GM19467 (cell line): Measurements from ENCODE around the gene ZNF365.
"Not testable (repeated sequence)": the region's sequence is repeated elsewhere in the genome, so short reads cannot be mapped to it uniquely, and the experiment has no call there.

Experiments used
- ATAC-seq: cut with Tn5 transposase; IDR thresholded peaks from one replicate; pipeline ENCODE4 v1.9.1; 2021; ENCODE audit warnings: mild to moderate bottlenecking, moderate library complexity; ENCODE audit not compliant: unreplicated experiment

ZNF365 gene, protein sequence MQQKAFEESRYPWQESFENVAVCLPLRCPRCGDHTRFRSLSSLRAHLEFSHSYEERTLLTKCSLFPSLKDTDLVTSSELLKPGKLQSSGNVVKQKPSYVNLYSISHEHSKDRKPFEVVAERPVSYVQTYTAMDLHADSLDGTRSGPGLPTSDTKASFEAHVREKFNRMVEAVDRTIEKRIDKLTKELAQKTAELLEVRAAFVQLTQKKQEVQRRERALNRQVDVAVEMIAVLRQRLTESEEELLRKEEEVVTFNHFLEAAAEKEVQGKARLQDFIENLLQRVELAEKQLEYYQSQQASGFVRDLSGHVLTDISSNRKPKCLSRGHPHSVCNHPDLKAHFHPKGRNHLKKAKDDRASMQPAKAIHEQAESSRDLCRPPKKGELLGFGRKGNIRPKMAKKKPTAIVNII

DNA sequence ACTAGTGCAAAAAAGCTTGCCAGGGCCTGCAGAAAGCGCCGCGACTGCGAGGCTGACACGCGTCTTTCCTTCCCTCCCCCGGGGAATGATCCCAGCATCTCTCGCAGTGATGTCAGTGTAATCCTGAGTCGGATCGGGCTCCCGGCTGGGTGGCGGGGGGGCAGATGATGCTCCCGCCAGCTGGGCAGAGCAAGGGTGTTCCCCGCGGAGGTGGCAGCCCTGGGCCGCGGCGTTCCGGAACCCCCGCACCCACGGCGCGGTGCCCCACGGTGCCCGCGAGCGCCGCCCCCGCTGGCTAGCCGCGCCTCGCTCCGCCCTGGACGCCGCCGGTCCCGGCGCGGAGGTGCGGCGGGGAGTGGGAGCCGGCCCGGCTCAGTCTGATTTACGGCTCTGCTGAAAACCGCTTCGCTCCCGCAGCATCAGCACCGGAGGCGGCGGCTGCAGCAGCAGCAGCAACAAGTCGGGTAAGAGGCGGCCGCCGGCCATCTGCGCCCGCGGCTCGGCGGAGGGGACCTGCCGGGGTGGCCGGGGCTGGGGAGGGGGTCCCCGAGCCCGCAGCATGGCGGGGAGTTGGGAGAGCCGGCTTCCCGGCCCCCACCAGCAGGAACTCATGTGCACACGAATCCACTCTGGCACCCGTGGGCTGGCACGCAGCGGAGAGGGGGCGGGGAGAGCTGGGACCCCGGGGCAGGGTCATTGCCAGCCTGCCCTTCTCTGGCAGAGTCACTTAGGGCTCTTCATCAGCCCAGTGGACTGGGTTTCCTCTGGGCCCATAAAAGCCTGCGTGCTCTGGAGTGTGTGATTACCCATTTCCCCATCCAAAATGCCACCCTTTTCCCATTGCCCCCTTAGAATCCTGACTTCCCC lies at the start of gene ZNF365:
TSS of gene ZNF365 (plus strand) at position 375 of the 867 bp plus-strand sequence. CDS start 1,825 bp downstream, outside the sequence.
- ATAC-seq: no peak

DNA sequence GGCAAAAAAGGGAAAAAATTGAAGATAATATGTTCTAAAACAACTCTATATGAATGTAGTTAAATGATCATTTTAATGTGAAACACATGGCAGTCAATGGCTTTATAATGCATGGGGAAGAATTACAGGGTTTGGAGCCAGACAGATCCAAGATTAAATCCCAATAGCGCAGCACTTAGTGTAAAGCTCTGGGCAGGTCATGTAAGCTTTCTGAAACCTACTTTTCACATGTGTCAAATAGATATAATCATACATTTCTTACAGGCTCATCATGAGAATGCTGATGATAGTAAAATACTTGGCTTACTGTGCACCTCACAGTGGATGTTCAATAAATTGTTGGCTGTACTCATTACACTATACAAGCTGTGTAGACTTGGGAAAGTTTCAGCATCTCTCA lies 48.0 kb upstream of the ZNF365 start:
- no peak for ATAC-seq

DNA sequence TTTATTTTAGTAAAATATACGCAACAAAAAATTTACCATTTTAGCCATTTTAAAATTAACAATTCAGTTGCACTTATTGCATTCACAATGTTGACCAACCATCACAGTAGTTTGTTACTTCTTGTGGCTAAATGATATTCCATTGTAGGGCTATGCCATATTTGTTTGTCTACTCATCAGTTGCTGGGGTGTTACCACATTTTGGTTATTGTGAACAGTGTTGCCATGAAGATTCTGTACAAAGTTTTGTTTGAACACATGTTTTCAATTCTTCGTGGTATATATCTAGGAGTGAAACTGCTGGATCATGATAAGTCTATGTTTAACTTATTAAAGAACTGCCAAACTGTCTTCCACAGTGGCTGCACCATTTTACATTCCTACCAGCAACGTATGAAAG lies 46.3 kb upstream of the ZNF365 start:
- ATAC-seq: no peak

DNA sequence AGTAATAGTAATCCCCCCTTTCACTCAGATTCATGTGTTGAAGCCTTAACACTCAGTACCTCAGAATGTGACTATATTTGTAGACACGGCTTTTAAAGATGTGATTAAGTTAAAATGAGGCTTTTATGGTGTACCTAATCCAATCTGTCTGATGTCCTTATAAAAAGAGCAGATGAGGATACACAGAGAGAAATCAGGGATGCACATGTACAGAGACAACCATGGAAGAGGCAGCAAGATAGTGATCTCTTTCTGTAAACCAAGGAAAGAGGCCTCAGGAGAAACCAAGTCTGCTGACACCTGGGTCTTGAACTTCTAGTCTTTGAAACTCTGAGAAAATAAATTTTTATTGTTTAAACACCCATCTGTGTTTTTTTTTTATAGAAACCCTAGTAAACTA lies 44.0 kb upstream of the ZNF365 start:
- no peak for ATAC-seq

DNA sequence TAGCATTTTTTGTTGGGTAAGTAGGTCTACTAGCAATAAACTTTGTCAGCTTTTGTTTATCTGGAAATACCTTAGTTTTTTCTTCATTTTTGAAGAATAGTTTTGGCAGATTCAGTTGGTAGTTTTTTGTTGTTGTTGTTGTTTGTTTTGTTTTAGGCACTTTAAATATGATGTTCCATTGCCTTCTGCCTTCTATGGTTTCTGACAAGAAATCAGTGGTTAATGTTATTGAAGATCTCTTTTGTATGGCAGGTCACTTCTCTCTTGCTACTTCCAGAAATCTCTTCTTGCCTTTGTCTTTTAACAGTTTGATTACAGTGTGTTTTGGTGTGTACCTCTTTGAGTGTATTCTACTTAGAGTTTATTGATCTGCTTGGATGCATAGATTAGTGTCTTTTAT lies 41.8 kb upstream of the ZNF365 start:
- no peak for ATAC-seq

DNA sequence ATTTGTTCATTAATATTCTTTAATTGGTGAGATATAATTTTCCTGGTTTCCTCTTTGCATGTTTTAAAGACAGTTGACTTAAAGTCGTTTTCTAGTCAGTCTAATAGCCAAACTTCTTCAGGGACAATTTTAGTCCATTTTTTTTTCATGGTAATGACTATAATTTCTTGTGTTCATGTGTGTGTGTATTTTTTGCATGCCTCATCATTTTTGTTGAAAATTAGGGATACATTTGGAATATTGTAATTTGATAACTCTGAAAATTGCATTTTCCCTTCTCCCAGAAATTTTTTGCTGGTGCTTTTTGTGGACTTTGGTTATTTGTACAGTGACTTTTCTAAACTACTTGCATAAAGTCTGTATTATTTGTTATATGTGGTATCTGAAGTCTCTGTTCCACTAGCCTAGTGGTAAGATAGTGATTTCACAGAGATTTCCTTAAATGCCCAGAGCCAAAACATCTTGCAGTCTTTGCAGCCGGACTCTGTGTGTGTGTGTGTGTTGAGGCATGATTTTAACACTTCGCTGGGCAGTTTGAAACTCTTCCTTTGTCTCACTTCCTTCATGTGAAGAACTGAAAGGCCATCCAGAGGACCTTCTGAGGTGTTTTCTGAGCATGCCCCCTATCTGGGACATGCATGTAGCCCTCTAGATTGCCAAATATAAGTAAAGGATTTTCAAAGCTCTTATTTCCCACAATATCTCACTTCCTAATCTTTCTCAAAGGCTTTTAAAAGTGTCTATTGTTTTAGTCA lies 40.9 kb upstream of the ZNF365 start:
- ATAC-seq: no peak

DNA sequence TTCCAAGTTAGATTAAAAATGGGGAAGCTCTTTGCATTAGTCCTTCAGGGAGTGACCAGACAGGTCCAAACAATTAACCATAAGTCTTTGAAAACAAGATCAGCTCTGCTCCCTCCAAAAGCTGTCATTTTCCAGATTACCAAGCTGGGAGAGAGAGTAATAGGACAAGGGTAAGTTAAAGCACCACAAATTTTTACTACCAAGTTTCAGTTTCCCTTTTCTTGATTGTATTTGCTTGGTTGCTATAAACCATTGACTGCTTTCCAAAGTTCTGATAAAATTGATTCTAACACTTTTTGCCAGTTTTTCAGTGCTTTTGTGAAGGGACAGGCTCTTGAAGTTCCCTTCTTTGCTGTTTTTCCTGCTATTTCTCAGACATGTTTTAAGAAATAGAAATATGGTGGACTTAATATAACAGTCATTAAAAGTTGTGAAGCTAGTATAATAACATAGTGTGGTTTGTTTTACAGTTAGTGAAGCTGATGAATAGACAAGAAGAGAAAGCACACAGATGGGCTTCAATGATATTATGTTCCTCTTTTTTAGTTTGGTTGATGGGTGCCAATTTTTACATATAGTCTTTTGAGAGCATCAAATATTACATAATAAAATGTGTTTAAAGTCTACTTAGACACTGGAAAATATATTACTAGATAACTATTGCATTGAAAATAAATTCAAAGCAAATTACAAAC lies 40.0 kb upstream of the ZNF365 start:
- ATAC-seq: no peak

DNA sequence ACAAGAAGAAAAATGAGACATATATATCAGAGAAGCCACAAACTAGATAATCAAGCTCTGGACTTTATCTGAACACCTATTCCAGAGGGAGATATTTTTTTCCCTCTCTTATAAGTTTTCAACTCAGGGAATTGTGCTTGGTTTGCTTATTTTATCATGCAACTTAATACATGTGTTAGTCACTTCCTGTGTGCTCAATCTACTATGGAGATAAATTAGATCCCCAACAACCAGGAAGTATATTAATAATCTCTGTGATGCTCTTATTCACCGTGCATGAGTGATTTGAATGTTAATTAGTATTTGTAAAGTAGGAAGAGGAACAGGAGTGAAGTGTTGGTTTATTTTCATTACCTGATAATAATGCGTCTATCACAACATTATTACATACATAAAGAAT lies 38.8 kb upstream of the ZNF365 start:
- ATAC-seq: no peak

DNA sequence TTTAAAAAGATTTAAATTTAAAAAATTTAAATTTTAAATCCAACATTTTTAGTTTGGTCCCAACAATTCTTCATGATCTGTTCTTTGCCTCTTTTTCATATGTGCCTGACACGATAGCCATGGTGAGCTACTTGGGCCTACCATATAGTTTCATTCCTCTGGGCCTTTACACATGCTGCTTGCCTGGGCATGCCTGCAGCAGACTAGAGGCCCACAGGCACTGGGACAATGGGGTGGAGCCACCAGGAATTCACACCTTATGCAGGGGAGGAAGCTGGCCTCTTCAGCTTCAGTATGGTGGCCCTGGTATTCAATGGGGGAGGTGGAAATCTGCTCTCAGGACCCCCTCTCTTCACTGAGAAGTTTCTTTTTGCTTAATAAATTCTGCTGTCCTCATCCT lies 37.8 kb upstream of the ZNF365 start:
- ATAC-seq: no peak

DNA sequence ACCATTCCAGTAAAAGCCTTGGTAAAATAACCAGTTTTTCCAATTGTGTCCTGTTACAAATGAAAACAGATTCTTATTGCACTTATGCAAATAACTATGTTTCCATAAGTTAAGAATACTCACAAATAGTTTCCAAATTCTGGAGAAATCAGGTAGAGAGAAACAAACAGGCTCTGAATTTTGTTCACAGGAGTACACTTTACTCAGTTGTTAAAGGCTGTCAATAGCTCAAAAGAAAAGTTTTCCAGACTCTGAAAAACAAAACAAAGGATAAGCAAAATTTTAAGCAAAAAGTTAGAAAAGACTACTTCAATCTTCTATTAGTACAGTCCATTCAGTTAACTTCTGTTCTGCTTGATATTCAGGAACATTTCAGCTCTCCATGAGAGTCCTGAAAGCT lies 32.8 kb upstream of the ZNF365 start:
- ATAC-seq: no peak

DNA sequence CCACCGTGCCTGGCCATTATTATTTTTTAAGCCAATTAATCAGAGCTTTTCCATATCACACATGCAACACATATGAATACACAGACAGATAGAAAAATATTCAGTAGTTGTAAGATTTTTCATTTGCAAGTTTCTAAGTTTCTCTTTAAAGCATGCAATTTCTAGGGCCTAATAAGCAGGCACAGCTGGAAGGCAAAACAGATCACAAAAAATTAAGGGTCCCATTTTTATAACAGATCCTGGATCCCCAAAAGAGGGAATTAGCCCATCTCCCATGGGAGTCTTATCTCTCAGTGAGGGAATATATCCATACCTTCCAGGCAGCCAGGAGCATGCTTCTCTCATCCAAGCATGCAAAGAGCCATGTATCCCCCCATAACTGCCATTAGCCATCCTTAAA lies 31.2 kb upstream of the ZNF365 start:
- ATAC-seq: no peak

DNA sequence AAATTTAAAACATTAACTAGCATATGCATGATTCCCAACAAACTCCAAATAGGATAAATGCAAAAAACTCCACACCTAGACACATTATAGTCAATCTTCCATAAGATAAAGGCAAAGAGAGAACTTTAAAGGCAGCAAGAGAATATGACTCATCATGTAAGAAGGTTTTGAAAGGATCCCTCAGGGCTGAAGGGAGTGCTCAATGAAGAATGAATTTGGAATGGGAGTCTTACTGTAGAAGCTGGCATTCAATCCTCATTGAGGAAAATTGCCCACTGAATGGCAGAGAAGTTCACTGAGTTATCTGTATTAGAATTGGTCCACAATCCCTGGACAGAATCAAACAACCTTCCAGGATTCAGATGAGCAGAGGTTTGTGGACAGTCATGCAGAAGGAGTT lies 26.1 kb upstream of the ZNF365 start:
- ATAC-seq: no peak

DNA sequence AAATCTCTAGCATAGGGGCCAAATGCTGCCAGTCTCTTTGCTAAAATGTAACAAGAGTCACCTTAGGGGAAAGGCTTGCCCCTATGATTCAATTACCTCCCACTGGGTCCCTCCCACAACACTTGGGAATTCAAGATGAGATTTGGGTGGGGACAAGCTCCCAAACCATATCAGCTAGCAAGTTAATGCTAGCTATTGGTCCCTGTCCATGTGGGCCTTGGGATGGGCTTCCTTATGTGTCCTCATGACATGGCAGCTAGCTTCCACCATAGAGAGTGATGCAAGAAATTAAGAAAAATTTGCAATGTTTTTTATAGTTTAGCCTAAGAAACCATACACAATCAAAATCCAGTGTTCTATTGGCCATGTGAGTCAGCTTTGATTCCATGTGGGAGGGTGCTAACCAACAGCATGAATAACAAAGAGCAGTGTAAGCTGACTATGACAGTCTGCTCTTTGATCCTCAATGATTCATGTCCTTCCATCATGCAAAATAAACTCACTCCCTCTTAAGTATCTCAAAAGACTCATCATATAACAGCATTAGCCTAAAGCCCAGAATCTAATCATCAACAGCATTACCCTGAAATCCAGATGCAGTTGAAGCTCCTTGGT lies 21.7 kb upstream of the ZNF365 start:
- ATAC-seq: no peak

DNA sequence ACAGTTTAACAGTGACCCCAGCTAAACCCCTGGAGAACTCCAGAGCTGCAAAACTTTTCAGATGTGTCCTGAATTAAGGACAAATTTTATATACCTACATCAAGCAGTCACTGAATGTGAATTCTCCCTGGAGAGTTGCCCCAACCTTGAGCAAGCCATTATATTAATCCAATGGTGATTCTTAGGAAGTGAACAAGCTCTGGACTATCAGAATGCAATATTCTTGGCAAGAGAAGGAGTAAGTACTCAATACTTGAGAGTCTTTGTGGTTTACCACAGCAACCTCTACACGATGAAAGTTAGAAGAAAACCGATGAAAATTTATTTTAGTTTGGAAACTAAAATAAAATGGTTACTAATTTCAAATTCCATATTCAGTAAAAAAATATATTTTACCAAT lies 19.3 kb upstream of the ZNF365 start:
- no peak for ATAC-seq

DNA sequence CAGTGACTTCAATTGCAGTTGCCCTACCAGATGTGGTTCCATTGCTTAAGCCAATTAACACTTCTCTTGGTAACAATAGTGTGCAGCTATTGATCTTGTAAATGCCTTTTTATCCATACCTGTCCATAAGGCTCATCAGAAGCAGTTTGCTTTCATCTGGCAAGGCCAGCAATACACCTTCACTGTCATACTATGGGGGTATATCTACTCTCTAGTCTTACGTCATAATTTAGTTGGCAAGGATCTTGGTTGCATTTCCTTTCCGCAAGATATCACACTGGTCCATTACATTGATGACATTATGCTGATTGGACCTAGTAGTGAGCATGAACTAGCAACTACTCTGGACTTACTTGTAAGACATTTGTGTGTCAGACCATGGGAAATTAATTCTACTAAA lies 17.7 kb upstream of the ZNF365 start:
- ATAC-seq: no peak

DNA sequence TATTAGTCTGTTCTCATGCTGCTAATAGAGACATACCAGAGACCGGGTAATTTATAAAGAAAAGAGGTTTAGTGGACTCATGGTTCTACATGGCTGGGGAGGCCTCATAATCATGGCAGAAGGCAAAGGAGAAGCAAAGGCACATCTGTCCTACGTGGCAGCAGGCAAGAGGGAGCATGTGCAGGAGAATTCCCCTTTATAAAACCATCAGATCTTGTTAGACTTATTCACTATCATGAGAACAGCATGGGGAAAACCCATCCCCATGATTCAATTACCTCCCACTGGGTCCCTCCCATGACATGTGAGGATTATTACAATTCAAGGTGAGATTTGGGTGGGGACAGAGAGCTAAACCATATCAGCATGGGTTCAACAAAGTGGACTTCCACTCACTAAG lies 16.0 kb upstream of the ZNF365 start:
- not testable (repeated sequence) for ATAC-seq

DNA sequence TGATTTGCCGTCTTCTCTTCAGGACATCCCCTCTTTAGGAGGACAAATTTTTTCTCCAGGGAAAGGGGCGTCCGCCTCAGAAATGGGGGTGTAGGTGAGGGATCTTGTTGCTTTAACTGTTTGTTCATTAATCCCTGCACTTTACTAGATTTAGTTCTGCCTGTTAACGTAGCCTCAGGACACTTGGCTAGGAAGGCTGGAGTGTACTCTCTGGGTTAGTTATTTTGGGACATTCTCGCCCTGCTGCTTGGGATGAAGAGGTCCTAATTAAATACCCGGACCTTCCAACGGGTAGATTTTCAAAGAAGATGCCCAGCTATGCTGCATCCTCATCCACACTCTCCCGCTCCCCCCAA lies 552 bp upstream of the ZNF365 start:
- ATAC-seq: no peak

DNA sequence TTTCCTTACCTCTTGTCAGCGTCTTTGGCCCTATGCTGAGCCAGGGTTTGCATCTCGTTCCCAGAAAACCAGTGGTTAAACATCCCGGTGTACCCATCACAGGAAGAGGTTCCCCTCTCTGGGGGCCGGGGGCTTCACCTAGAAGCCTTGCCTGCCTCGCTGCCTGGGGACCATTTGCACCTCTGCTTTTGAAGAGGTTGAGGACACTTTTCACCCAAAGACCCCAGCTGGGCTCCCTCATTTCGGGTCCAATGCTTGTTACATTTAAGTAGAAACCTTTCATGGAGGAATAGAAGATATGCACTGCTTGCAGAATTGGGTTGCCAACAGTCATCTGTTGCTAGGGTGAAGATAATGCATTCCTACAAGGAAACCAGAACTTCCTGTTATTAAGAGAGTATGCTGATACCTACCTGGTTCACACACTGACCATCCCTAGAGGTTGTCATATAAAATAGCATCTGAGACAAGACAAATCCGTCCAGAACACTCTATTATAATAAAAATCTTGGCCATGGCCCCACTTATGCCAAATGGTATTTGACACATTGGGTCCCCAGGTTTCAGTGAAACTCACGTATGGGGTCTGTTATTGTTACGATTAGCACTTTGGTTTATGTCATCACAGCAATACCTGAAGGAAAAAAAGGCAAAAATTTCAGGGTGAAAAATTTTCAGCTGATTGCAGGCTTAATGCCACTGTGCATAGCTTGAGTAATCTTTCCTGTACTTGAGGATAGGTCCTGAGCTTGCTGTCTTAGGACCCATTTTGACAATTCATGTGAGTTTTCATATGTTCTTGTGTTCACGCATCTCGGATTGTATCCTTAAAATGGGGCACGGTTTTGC lies 917 bp downstream of the ZNF365 start:
- ATAC-seq: no peak
